Immature natural killer cell (primary cell): ENCODE data around the gene RXRA. TPM values are rescaled to one million over a fixed set of nuclear protein-coding genes. Genes with fewer than 3 reads are reported as not detected.

Source experiments
- DNase-seq, 3 donors: peaks; one replicate each; pipeline ENCODE4 v3.0.0; 2022; ENCODE audit warnings: mixed read lengths in 1 of 3
- H3K27ac Mint-ChIP-seq, 6 donors: one replicate each; pipeline ENCODE4 v1.8.0; 2020; ENCODE audit warnings: mixed read lengths in 6 of 6, mild to moderate bottlenecking in 5 of 6, inconsistent platforms in 4 of 6, moderate library complexity in 3 of 6
- H3K27me3 Mint-ChIP-seq, 3 donors: one replicate each; pipeline ENCODE4 v1.8.0; 2020 to 2021; ENCODE audit warnings: low read depth in 3 of 3, mild to moderate bottlenecking in 3 of 3, mixed read lengths in 3 of 3, moderate library complexity in 3 of 3, inconsistent platforms in 1 of 3
- H3K36me3 Mint-ChIP-seq, 3 donors: one replicate each; pipeline ENCODE4 v1.8.0; 2020; ENCODE audit warnings: mixed read lengths in 3 of 3, inconsistent platforms in 2 of 3, mild to moderate bottlenecking in 2 of 3
- H3K4me1 Mint-ChIP-seq, 2 donors: one replicate each; pipeline ENCODE4 v1.8.0; 2020; ENCODE audit warnings: inconsistent platforms in 2 of 2, mild to moderate bottlenecking in 2 of 2, mixed read lengths in 2 of 2, moderate library complexity in 1 of 2
- H3K4me3 Mint-ChIP-seq, 5 donors: one replicate each; pipeline ENCODE4 v1.8.0; 2020; ENCODE audit warnings: mild to moderate bottlenecking in 5 of 5, mixed read lengths in 5 of 5, inconsistent platforms in 3 of 5, moderate library complexity in 3 of 5
- H3K9me3 Mint-ChIP-seq, 6 donors: one replicate each; pipeline ENCODE4 v1.8.0; 2020; ENCODE audit warnings: mild to moderate bottlenecking in 6 of 6, mixed read lengths in 6 of 6, inconsistent platforms in 4 of 6, moderate library complexity in 3 of 6
- polyA plus RNA-seq, 3 donors: library from polyadenylated mRNA; unstranded; fragments of 300-500 nt; fragmentation: Illumina TruSeq; gene quantifications; one replicate each; pipeline ENCODE4 v1.2.3, GENCODE V29; 2021

The RXRA gene
- polyA plus RNA-seq, 3 donors from 2014 or later: 1.0 to 4.4 (median 1.9) TPM

DNA sequence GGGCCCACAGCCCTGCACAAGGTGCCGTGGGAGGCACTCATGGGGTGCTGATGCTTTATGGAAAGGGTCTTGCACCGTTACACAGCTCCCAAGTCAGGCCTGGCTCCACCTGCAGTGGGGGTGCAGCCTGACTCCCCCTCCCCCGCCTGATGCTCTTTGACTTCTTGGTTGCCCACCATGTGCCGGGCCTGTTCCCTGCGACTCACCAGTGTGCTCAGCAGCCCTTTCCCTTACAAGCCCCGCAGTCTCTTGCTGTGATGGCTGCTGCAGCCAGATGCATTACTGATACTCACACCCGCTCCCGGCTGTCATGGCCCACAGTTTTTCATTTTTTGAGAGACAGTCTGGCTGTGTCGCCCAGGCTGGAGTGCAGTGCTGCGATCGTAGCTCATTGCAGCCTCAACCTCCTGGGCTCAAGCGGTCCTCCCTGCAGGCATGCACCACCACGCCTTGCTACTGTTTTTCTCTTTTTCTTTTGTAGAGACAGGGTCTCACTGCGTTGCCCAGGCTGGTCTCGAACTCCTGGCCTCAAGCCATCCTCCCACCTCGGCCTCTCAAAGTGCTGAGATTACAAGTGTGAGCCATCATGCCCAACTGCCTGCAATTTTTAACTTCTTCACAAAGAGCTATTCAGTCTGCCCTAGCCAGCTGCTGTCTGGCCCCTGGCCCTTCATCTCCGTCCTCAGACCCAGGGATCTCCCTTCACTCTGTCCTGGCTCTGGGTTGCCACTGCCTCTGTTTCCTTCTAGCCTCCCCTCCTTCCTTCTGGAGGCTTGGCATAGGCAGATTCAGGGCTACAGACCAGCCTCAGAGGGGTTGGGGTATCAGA lies 109.5 kb downstream of the RXRA start:
- H3K27ac Mint-ChIP-seq: peak overlapping the region in 2 of 6 donors; percentile 55 to 61
- peaks cover 0 to 6% (median 5%) of the 10 kb centered on the region in 3 donors for H3K27me3 Mint-ChIP-seq
- H3K4me3 Mint-ChIP-seq: no peak overlapping the region

DNA sequence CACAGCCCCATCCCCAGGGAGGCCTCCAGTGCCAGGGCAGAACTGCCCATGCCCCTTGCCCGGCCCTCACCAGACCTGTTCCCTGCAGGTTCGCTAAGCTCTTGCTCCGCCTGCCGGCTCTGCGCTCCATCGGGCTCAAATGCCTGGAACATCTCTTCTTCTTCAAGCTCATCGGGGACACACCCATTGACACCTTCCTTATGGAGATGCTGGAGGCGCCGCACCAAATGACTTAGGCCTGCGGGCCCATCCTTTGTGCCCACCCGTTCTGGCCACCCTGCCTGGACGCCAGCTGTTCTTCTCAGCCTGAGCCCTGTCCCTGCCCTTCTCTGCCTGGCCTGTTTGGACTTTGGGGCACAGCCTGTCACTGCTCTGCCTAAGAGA lies 110.1 kb downstream of the RXRA start:
- Mint-ChIP-seq H3K9me3 (no peaks in the 10 kb centered on the region), H3K27me3 (peaks cover 3 to 6% (median 5%) of the 10 kb centered on the region in 3 donors), H3K27ac (peak overlapping the region in 2 of 6 donors; percentile 55 to 61), H3K36me3 (peaks cover 0 to 14% (median 7%) of the 10 kb centered on the region in 3 donors), H3K4me3 (no peak overlapping the region), H3K4me1 (peaks cover 0 to 13% of the 10 kb centered on the region in 2 donors)
- DNase-seq: no peak

More for the DNA sequence above, 109.5 kb downstream of the RXRA start:
- Mint-ChIP-seq H3K36me3 (peaks cover 0 to 14% (median 7%) of the 10 kb centered on the region in 3 donors), H3K4me1 (peaks cover 0 to 7% of the 10 kb centered on the region in 2 donors), H3K9me3 (no peaks in the 10 kb centered on the region)
- DNase-seq: no peak

DNA sequence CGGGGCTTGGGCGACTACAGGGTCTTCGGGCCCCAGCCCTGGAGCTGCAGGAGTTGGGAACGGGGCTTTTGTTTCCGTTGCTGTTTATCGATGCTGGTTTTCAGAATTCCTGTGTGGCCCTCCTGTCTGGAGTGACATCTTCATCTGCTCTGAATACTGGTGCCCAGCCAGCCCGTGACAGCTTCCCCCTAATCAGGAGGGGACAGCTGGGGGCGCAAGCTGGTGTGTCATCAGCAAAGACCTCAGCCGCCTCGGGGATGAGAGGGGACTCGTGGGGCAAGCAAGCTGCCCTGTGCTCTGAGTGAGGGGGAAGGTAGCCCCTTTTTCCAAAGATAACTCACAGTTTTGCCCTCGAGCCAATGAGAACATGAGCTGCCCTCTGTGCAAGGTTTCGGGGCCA lies 110.7 kb downstream of the RXRA start:
- Mint-ChIP-seq H3K36me3 (peaks cover 0 to 14% (median 7%) of the 10 kb centered on the region in 3 donors), H3K4me3 (no peak overlapping the region), H3K9me3 (no peaks in the 10 kb centered on the region), H3K27me3 (peaks cover 4 to 6% (median 5%) of the 10 kb centered on the region in 3 donors), H3K27ac (no peak overlapping the region), H3K4me1 (peaks cover 0 to 17% of the 10 kb centered on the region in 2 donors)
- no peak for DNase-seq

DNA sequence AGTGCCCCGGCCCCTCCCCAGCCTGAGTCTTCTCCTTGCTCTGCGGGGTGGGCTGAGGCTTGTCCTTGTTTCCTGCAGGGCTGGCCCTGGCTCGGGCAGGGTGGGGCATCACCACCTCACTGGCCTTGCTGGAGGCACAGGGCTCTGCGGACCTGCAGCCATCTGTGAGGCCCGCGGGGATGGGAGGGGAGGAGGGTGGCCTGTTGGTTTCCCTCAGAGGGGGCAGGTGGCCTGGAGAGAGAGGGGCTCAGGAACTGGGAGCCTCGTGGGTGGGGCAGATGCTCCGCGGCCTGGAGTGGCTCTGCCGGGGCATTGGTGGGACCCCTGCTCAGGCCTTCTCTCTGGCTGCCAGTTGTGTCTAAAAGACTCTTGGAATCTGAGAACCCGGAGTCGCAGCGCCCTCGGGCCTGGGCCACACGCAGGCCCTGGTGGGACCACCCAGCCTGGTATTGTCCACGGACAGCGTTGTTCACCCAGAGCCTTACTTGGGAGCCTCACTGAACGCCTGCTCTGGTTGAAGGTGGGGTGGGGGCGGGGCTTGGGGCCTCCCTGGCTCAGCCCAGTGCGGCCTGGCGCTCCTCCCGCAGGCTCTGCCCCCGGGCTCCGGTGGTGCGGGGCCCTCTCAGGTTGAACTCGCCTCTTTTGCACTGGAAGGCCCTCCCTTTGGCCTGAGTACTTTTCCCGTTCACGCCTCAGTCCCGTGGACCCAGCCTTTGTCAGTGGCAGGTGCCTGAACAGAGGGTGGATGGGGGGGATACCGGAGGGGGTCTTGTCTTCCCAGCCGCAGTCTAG lies 111.3 kb downstream of the RXRA start:
- Mint-ChIP-seq H3K36me3 (peaks cover 0 to 14% (median 7%) of the 10 kb centered on the region in 3 donors), H3K9me3 (no peaks in the 10 kb centered on the region), H3K27ac (no peak overlapping the region), H3K4me1 (peaks cover 0 to 23% of the 10 kb centered on the region in 2 donors), H3K27me3 (peaks cover 4 to 6% (median 5%) of the 10 kb centered on the region in 3 donors), H3K4me3 (no peak overlapping the region)
- no peak for DNase-seq

DNA sequence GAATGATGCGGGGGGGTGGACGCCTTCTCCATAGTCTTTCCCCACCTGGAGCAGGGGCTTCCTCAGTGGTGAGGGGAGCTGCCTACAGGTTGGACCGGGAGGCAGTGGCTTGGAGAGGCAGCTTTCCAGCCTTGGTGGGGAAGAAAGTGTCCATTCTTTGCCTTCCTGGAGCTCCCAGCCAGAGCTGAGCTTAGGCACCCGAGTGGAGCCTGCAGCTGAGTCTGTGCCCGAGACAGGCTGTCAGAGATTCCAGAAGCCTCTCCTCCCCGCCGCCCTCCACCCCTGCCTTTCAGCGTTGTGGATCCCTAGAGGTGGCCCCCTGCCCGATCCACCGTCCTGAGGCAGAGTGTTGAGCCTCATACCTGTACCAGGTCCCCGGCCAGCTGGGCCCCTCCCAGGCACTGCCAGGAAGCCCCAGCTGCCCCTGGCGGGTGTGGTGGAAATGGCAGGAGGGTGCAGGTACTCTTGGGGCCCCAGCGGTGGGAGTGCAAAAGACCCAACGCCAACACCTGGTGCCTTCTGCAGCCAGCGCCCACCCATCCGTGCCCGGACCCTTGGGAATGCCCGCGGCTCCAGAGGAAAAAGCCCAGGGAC lies 112.0 kb downstream of the RXRA start:
- Mint-ChIP-seq H3K27ac (no peak overlapping the region), H3K4me3 (no peak overlapping the region), H3K36me3 (peaks cover 0 to 11% (median 7%) of the 10 kb centered on the region in 3 donors), H3K9me3 (no peaks in the 10 kb centered on the region), H3K27me3 (peaks cover 5 to 6% (median 6%) of the 10 kb centered on the region in 3 donors), H3K4me1 (peaks cover 1 to 27% of the 10 kb centered on the region in 2 donors)
- DNase-seq: no peak

DNA sequence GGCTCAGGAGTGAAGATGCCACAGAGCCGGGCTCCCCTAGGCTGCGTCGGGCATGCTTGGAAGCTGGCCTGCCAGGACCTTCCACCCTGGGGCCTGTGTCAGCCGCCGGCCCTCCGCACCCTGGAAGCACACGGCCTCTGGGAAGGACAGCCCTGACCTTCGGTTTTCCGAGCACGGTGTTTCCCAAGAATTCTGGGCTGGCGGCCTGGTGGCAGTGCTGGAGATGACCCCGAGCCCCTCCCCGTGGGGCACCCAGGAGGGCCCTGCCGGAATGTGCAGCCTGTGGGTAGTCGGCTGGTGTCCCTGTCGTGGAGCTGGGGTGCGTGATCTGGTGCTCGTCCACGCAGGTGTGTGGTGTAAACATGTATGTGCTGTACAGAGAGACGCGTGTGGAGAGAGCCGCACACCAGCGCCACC lies 113.1 kb downstream of the RXRA start:
- Mint-ChIP-seq H3K4me3 (no peak overlapping the region), H3K9me3 (no peaks in the 10 kb centered on the region), H3K36me3 (peaks cover 0 to 11% (median 7%) of the 10 kb centered on the region in 3 donors), H3K4me1 (peaks cover 9 to 35% of the 10 kb centered on the region in 2 donors), H3K27me3 (peaks cover 6 to 10% (median 6%) of the 10 kb centered on the region in 3 donors), H3K27ac (no peak overlapping the region)
- no peak for DNase-seq

DNA sequence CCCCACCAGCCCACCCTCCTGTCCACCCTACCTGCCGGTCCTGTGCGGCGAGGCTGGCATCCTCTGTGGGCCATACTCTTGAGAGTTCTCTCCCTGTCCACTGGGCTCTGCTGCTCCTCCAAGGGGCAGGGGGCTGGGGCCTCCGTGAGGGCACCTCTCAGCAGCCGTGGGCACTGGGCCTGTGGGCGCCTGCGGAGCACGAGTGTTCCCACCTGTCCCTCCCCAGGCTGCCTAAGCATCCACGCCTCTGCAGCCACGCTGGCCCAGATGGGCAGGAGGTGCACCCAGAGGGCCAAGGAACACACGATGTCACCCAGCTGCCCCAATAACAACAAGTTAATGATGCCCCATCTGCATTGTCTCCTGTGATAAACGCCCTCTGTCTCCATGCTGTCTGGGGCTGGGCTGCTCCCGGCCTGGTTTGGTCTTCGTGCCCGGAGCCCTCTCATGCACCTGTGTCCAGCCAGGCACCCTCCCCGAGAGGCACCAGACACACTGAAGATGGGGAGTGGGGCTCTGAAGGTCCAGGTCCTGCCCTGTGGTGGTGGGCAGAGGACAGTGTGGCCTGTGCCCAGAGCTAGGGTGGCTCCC lies 114.5 kb downstream of the RXRA start:
- Mint-ChIP-seq H3K9me3 (no peaks in the 10 kb centered on the region), H3K27ac (no peak overlapping the region), H3K4me3 (no peak overlapping the region), H3K27me3 (peaks cover 6 to 11% (median 6%) of the 10 kb centered on the region in 3 donors), H3K36me3 (peaks cover 0 to 11% (median 7%) of the 10 kb centered on the region in 3 donors), H3K4me1 (peaks cover 9 to 42% of the 10 kb centered on the region in 2 donors)
- no peak for DNase-seq

DNA sequence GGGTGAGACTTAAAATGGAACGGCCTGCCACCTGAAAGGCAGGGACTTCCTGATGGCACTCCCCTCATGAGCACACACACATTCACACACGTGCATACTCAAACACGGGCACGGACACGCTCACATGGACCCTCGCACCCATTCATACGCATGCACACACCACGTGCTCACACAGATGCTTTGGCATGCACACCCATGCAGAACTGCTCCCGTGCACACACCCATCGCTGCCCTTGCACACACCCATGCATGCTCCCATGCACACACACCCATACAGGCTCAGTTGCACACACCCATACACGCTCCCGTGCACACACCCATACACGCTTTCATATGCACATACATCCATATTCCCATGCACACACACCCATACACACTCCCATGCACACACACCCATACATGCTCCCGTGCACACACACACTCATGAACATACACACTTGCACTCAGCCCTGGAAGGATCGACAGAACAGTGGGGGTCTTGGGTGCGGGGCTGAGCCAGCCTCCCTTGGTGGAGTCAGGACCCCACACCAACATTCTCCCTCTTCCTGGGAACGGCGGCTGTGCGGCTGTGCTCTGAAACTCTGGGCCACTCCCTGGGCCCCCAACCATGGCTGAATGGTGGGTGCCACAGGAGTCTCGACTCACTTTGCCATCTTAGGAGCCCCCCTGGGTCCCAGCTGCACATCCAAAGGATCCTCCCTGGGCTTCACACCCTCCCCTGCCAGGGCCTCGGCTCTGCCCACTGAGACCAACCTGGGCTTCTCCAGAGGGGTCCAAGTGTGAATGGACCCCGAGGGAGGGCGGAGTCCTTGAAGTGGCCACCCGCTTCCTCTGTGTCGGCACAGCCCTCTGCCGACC lies 115.2 kb downstream of the RXRA start:
- no peak overlapping the region for H3K4me3 Mint-ChIP-seq
- DNase-seq: no peak
- H3K36me3 Mint-ChIP-seq: peaks cover 0 to 4% (median under 1%) of the 10 kb centered on the region in 3 donors
- H3K27ac Mint-ChIP-seq: no peak overlapping the region
- no peaks in the 10 kb centered on the region for H3K9me3 Mint-ChIP-seq
- H3K4me1 Mint-ChIP-seq: peaks cover 9 to 42% of the 10 kb centered on the region in 2 donors
- H3K27me3 Mint-ChIP-seq: peaks cover 6 to 10% (median 6%) of the 10 kb centered on the region in 3 donors

DNA sequence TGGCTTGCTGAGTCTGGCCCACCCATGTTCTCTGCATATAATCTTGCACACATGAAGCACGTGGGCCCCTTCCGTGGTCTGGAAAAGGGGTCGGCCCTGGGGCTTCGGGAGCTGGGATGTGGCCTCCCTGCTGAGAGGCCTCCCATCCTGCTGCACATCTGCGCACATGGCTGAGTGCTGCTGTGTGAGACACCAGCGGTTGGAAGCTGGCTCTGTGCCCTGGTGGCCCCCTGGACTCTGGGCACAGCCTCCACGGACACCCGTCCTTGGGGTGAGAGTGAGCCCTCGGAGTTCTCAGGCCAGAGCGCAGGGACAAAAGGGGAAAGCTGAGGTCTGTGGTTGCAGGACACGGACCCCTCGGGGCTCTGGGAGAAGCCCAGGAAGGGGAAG lies 115.8 kb downstream of the RXRA start:
- Mint-ChIP-seq H3K9me3 (no peaks in the 10 kb centered on the region), H3K36me3 (peaks cover 0 to 2% (median 0%) of the 10 kb centered on the region in 3 donors), H3K27me3 (peaks cover 4 to 6% (median 5%) of the 10 kb centered on the region in 3 donors), H3K4me1 (peaks cover 9 to 42% of the 10 kb centered on the region in 2 donors), H3K27ac (no peak overlapping the region), H3K4me3 (no peak overlapping the region)
- DNase-seq: no peak

DNA sequence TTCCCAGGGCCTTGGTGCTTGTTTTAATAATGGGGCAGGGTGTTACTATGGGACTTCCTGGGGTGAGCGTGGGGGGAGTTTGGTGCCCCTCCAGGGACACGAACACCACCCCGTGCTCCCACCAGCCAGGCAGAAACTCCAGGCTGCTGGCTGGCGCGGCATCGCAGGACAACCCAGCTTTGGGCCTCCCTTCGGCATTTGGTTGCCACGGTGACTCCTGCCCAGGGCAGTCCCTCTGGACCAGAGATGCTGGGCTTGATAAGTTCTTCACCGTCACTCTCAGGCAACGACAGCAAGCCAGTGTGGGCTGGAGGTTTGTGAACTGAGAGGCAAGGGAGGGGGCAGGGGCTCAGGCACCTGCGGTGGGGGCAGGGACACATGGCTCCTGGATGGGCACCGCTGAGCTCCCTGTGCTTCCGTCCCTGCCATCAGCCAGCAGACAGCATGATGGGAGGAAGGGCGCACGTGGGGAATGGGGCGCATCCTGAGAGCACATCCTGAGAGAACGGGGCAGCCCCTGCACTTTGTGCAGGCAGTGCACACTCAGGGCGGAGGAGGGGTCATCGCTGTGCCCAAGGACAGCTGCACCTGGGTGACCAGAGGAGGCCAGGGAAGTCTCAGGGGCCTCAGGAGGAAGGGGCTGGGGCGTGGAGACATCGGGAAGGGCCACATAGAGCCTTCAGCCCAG lies 116.4 kb downstream of the RXRA start:
- Mint-ChIP-seq H3K4me1 (peaks cover 9 to 42% of the 10 kb centered on the region in 2 donors), H3K27ac (peak overlapping the region in 1 of 6 donors; percentile 10), H3K4me3 (no peak overlapping the region), H3K27me3 (peaks cover 4 to 6% (median 5%) of the 10 kb centered on the region in 3 donors), H3K36me3 (peaks cover 0 to 2% (median 0%) of the 10 kb centered on the region in 3 donors), H3K9me3 (no peaks in the 10 kb centered on the region)
- no peak for DNase-seq

DNA sequence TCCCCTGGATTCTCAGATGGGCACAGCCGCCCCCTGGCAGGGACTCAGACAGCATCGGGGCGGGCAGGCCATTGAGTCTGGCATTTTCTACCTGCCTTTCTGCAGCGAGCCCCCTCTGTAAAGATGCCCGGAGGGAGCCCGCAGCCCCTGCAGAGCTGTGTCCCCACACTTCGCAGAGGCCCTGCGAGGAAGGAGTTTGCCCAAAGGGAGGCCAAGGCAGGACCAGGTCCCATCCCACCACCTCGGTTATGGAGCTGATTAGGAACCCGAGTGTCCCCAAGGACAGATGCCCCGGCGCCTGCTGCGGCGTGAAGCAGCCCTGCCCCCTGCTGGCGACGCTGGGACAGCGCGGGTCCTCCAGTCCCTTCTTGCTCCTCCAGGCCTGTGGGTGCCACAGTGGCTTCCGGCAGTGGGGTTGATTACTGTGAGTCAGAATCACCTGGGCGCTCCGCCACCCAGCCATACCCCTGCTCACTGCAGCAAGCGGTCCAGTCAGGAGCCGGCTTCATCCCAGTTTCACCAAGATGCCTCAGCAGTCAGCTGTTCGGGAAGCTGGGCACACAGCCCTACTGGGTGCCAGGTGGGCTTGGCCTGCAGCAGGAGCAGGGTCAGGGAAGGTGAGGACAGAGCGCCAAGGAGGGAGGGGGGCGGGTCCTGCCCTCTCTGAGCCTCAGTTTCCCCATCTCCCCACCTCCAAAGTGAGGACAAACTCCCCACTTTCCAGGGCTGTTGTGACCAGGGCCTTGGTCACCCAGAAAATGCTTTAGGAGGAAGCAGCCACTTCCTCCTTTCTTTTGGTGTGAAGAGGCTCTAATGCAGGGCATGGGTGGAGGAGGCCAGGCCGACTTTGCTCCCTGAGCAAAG lies 117.2 kb downstream of the RXRA start:
- H3K27me3 Mint-ChIP-seq: peaks cover 4 to 6% (median 5%) of the 10 kb centered on the region in 3 donors

More for the DNA sequence above, 117.2 kb downstream of the RXRA start:
- Mint-ChIP-seq H3K9me3 (no peaks in the 10 kb centered on the region), H3K27ac (peak overlapping the region; percentile 39 to 87 (median 78)), H3K4me1 (peaks cover 9 to 42% of the 10 kb centered on the region in 2 donors), H3K36me3 (peaks cover 0 to 2% (median 0%) of the 10 kb centered on the region in 3 donors), H3K4me3 (peak overlapping the region in 4 of 5 donors; percentile 55 to 73 (median 66))
- DNase-seq: peak; percentile 86 to 88 (median 87)
